ENCODE measurements around the gene MYL11.
"Not testable (repeated sequence)": the region's sequence is repeated elsewhere in the genome, so short reads cannot be mapped to it uniquely, and the experiment has no call there.

MYL11 gene

DNA sequence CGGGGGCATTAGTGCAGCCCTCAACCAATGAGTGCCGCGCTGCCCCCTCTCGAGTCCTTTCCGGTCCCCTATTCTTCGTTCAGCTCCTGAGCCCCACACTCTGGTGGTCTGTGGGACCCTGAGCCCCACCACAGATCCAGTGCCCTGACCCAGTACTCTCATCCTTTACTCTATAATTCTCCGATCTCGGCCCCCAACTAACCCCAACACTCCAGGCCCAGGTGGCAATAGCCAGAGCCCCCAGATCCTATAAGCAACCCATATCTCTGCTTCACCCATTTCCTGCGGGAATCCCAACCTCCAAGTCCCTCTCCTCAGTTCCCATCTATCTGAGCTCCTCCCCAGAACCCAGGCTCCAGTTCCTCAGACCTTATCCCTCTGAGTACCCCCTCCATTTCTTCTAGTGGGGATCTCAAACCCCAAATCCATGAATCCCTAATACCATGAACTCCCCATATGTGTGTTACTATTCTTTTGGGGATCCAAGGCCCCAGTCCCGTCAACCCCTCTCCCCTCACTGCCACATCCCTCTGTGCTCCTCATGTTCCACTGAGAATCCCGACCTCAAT is 3.3 kb upstream of the MYL11 start:
- DNase-seq: no peak

GRCh38 chr16:30372038-30372712 is 2.4 kb upstream of the MYL11 start:
- no peak for DNase-seq

- DNase-seq: no peak
These were observed 1.9 kb upstream of the MYL11 start for GRCh38 chr16:30372725-30373124.

DNA sequence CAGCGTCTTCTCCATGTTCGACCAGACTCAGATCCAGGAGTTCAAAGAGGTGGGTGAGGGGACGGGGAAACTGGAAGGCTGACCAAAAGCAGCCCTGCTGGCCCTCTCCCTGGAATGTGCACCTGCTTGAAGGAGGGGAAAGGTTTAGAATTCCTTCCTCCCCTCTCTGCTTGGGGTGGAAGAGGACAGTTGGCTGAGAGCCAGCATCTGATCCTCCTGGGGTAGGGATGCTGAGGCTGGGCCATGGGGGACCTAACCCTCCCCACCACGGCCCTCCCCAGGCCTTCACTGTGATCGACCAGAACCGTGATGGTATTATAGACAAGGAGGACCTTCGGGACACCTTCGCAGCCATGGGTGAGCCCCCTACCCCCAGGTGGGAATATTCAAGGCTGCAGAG is 1.3 kb downstream of the MYL11 start:
- DNase-seq: no peak

DNA sequence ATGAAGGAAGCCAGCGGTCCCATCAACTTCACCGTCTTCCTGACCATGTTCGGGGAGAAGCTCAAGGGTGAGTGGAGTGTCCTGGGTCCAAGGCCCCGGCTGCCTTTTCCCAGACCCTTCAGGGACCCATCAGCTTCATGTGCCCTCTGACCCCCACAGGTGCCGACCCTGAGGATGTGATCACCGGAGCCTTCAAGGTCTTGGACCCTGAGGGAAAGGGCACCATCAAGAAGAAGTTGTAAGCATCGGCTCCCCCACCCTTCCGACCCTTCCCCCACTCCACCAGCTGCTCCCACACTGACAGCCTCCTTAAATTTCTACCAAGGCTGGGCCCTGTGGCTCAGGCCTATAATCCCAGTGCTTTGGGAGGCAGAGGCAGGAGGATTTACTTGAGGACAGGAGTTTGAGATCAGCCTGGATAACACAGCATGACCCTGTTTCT is 1.9 kb downstream of the MYL11 start:
- no peak for DNase-seq

DNA sequence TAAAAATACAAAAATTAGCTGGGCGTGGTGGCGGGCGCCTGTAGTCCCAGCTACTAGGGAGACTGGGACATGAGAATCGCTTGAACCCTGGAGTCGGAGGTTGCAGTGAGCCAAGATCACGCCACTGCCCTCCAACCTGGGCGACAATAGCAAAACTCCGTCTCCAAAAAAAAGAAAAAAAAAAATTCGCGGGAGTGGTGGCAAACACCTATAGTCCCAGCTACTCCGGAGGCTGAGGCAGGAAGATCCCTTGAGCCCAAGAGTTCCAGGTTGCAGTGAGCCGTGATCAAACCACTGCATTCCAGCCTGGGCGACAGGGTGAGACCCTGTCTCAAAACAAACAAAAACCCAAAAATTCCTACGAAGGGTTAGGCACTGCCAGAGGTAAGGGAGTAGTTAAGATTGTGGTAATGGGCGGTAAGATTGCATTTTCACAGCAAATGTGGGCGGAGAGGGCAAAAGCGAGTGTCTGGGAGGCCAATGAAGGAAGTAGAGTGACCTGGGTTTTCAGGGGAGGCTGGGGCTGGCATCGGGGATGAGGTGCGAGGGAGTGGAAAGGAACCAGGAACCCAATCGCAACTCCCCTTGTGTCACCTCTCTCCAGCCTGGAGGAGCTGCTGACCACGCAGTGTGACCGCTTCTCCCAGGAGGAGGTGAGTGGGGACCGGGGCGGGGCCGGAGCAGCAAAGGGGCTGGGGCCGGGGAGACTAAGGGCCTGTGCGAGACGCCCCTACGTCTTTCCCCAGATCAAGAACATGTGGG is 2.6 kb downstream of the MYL11 start:
- no peak for DNase-seq

DNA sequence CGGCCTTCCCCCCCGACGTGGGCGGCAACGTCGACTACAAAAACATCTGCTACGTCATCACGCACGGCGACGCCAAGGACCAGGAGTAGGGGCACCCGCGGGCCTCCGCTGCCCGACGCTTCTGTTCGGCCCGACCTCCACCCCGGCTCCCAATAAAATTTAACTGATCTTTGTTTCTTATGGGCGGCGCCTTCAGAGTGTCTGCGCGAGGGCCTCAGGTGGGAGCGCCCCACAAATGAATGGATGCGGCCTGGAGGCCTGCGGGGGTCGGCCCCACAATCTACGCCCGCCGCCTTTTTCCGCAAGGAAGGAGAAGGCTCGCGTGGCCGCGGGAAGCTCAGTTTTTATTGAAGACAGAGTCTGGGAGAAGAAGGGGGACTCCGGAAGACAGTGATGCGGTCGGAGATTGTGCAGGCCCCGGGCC is 3.2 kb downstream of the MYL11 start:
- no peak for DNase-seq

DNA sequence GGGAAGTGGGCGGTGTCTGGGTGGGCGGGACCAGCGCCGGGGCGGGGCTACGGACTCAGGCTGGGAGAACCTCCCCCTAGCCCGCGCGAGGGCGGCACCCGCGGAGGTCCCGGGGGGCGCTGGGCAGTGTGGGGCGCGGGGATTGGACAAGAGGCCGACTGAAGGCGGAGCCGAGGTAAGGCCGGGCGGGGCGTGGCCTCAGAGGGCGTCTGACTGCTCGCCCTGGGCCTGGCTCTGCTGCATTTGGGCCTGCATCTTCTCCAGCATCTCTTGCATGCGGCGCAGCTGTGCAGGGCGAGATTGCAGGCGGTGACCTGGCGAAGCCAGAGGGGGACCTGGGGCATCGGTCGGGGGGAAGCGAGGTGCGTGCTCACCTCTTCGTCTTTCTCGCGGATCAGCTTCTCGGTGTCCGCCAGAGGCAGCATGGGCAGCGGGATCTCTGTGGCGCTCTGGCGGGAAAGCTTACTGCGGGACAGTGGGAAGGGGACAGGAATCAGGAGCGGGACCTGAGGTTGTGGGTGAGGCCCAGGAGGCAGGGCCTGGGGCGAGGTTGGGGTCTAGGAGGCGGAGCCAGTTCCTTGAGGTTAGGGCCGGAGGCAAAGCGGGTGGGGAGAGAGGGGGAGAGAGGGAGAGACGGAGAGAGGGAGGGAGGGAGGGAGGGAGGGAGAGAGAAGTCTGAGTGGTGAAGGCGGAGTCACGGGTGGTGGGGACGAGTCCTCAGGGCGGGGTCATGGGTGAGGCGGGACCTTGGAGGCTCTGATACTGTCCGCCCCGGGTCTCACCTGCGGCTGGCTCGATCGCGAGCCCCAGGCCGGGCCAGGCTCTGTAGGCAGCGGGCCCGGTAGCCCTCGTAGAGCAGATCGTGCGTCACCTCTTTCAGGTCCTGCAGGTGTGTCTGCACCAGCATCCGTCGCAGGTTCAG is 3.9 kb downstream of the MYL11 start:
- DNase-seq: peak; percentile 53

GRCh38 chr16:30379158-30379783 is 4.7 kb downstream of the MYL11 start:
- DNase-seq: no peak

GRCh38 chr16:30380072-30380802 is 5.6 kb downstream of the MYL11 start:
- DNase-seq: no peak

DNA sequence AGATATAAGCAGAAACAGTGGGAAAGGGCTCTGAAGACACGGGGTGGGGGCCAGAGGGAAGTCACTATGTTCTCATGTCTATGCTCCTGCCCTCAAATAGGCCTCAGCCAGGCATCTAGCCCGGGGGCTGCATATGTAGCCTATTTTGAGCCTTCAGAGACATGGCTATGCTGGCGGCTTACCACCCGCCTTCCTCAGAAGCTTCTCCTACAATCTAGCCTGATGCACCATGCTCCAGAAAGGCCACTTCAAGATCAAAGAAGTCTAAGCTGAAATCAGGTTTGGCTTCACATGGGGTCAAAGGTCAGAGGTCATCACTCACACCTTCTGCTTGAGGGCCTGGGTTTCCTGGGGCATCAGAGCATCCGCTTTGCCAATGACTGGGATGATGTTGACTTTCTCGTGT is 6.2 kb downstream of the MYL11 start:
- DNase-seq: no peak

DNA sequence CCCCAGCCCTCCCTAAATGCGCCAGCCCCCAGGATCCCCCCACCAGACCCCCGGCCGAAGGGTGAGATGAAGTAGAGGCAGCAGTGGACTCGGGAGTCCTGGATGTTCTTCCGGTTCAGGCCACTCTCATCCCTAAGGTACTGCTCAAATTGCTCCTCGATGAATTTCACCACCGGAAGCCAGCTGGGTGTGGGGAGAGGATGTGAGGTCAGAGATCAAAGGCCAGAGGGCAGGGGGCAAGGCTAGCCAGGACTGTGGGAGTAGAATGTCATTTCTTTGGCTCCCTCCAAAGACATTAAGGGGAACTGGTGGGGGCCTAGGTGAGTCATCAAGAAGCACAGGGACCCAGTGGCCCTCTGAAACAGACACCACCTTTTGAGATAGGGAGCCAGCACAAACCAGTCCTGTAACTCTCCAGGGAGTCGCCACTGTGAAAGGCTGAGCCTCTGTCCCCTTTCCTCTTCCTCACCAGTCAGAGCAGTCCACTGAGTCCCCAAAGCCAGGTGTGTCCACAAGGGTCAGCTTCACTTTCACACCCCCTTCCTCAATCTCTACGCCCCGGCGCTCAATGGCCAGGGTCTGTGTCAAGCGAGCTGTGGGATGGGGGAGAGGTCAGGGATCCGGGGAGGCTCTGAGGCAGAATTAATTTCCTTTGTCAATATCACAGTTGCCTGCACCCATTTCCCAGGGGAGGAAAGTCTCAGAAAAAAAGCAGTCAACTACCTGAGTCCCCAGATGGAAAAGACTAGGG is 6.9 kb downstream of the MYL11 start:
- no peak for DNase-seq

DNA sequence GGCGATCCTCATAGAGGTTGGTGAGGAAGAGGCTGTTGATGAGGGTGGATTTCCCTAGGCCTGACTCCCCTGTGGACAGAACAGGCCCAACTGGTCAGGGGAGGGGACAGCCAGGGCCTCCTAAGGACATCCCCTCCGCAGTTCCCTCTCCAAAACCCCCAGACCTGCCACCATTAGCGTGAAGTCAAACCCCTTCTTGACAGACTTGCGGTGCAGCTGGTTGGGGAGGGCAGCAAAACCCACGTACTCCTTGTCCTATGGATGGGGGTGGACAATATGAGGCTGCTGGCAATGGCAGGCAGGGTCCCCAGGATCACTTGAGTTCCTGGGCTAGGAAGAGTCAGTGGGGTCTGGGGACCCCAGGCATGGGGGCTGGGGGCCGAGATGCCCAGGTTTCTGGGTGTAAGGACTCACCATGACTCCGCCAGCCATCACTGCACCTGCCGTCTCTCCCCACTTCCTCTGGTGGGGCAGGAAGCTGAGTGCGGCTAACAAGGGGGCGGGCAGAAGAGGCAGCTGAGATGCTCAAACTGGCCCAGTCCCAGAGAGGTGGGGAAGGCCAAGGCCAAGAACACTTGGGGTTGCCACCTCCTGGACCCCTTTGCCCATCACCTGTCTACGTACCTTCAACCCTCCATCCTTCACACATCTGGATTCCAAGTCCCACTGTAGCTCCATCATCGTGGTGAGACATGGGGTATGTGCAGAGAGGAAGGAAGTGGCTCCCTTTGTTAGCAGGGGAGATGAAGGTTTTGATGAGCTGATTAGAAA is 7.7 kb downstream of the MYL11 start, which contains the start of gene SEPTIN1:
Gene SEPTIN1, minus strand, starts transcription at position 451 of the 771 bp plus-strand sequence. Its CDS starts 19 bp downstream, at position 432.
- no peak for DNase-seq

DNA sequence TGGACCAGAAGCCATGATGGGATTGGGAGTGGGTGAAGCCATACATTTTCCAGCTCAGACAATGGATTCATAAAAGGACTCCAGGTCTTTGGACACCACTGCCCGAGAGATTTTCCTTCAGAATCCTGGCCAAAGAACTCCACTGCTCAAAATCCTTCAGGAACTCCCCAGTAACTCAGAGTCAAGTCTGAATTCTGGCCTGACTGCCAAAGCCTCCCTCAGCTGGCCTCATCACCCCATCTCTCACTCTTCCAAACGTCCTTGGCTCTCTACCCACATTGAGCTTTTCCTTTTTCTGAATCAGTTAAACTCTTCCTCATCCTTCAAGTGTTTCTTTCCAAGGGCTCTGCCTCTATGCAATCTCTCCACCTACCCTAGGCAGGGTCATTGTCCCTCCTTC is 8.9 kb downstream of the MYL11 start:
- no peak for DNase-seq

- no peak for DNase-seq
These were observed 20.1 kb downstream of the MYL11 start for GRCh38 chr16:30394592-30395154.

- peak; percentile 29 for DNase-seq
These were observed 20.8 kb downstream of the MYL11 start, which contains the start of gene ZNF48 for GRCh38 chr16:30395155-30395991. TSS of gene ZNF48 (plus strand) at chr16:30395420. CDS start at chr16:30395795, 375 bp downstream.

DNA sequence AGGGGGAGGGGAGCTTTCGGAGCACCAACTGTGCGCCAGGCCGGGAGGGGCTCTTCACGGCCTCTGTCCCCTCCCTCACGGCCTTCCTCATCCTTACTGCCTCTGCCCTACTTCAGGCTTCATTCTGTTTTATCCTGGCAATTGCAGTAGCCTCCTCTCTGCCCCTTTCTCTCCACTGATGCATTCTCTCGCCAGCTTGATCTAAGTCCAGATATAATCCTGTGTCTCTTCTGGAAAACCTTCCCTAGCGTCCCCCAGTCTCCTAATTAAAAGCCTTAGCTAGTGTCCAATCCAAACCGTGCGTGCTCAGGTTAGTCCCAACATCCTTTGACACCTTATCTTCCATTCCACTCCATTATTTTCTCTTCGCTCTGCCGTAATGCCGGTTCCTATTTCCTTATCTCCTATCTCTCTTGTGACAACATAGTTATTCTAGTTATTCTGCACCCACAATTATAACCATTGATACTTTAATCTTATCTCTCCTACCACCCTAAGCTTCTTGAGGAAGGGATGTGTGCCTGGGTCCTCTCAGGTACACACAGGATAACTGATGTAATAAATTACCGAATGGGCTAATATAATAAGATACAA is 21.5 kb downstream of the MYL11 start:
- no peak for DNase-seq

GRCh38 chr16:30396627-30397026 is 22.0 kb downstream of the MYL11 start:
- not testable (repeated sequence) for DNase-seq

Data from cortex of kidney (tissue), 1 donor.